Measurements from ENCODE around the gene LINGO1. TPM values are rescaled to one million over a fixed set of nuclear protein-coding genes. Genes with fewer than 3 reads are reported as not detected.

The LINGO1 gene
- total RNA-seq, 1 donor from 2014 or later = 18.8 TPM

DNA sequence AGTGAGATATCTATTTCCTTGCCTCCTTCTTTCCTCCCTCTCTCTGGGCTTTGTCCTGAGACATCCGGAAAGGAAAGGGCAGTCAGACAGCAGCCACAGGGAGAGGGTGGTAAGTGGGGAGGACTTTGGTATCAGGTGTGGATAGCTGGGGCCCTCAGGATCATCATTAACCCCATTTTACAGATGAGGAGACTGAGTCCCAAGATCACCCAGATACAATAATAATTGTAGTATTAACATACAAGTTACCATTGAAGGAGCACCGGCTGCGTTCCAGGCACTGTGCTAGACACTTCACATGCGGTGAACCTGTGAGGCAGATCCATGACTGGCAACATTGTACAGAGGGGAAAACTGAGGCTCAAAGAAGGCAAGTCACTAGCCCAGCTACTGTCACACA, 15.2 kb upstream of the LINGO1 start:
- no peaks in the 10 kb centered on the region for H3K36me3 Mint-ChIP-seq (ENCODE audit: low read depth, unreplicated experiment)
- H3K4me1 Mint-ChIP-seq (ENCODE audit: unreplicated experiment) = no peaks in the 10 kb centered on the region
- no peak overlapping the region for H3K27ac Mint-ChIP-seq (ENCODE audit: unreplicated experiment)
- no peak for DNase-seq (ENCODE audit: low spot score)
- H3K9me3 Mint-ChIP-seq (ENCODE audit: unreplicated experiment) = no peaks in the 10 kb centered on the region
- peaks cover 3% of the 10 kb centered on the region for H3K27me3 Mint-ChIP-seq (ENCODE audit: unreplicated experiment)
- TF ChIP-seq, protein P1, sequence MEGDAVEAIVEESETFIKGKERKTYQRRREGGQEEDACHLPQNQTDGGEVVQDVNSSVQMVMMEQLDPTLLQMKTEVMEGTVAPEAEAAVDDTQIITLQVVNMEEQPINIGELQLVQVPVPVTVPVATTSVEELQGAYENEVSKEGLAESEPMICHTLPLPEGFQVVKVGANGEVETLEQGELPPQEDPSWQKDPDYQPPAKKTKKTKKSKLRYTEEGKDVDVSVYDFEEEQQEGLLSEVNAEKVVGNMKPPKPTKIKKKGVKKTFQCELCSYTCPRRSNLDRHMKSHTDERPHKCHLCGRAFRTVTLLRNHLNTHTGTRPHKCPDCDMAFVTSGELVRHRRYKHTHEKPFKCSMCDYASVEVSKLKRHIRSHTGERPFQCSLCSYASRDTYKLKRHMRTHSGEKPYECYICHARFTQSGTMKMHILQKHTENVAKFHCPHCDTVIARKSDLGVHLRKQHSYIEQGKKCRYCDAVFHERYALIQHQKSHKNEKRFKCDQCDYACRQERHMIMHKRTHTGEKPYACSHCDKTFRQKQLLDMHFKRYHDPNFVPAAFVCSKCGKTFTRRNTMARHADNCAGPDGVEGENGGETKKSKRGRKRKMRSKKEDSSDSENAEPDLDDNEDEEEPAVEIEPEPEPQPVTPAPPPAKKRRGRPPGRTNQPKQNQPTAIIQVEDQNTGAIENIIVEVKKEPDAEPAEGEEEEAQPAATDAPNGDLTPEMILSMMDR (IDR thresholded peaks at IDR 0.05; ENCODE audit: unreplicated experiment) = no peak
- no peak overlapping the region for H3K4me3 Mint-ChIP-seq (ENCODE audit: unreplicated experiment)

GRCh38 chr15:77646104-77646694, 13.5 kb upstream of the LINGO1 start:
- peaks cover 1% of the 10 kb centered on the region for H3K27me3 Mint-ChIP-seq (ENCODE audit: unreplicated experiment)
- TF ChIP-seq, protein P1 (IDR thresholded peaks at IDR 0.05; ENCODE audit: unreplicated experiment) = no peak
- no peak overlapping the region for H3K27ac Mint-ChIP-seq (ENCODE audit: unreplicated experiment)
- DNase-seq (ENCODE audit: low spot score) = no peak
- no peaks in the 10 kb centered on the region for H3K4me1 Mint-ChIP-seq (ENCODE audit: unreplicated experiment)
- no peaks in the 10 kb centered on the region for H3K9me3 Mint-ChIP-seq (ENCODE audit: unreplicated experiment)
- H3K4me3 Mint-ChIP-seq (ENCODE audit: unreplicated experiment) = no peak overlapping the region
- no peaks in the 10 kb centered on the region for H3K36me3 Mint-ChIP-seq (ENCODE audit: low read depth, unreplicated experiment)

- Mint-ChIP-seq H3K36me3 (ENCODE audit: low read depth, unreplicated experiment) (no peaks in the 10 kb centered on the region), H3K27ac (ENCODE audit: unreplicated experiment) (no peak overlapping the region), H3K4me3 (ENCODE audit: unreplicated experiment) (no peak overlapping the region), H3K27me3 (ENCODE audit: unreplicated experiment) (peaks cover 1% of the 10 kb centered on the region), H3K4me1 (ENCODE audit: unreplicated experiment) (no peaks in the 10 kb centered on the region), H3K9me3 (ENCODE audit: unreplicated experiment) (no peaks in the 10 kb centered on the region)
- TF ChIP-seq, protein P1 (IDR thresholded peaks at IDR 0.05; ENCODE audit: unreplicated experiment) = no peak
- DNase-seq (ENCODE audit: low spot score) = no peak
Measured at GRCh38 chr15:77645602-77646001, 12.9 kb upstream of the LINGO1 start.

DNA sequence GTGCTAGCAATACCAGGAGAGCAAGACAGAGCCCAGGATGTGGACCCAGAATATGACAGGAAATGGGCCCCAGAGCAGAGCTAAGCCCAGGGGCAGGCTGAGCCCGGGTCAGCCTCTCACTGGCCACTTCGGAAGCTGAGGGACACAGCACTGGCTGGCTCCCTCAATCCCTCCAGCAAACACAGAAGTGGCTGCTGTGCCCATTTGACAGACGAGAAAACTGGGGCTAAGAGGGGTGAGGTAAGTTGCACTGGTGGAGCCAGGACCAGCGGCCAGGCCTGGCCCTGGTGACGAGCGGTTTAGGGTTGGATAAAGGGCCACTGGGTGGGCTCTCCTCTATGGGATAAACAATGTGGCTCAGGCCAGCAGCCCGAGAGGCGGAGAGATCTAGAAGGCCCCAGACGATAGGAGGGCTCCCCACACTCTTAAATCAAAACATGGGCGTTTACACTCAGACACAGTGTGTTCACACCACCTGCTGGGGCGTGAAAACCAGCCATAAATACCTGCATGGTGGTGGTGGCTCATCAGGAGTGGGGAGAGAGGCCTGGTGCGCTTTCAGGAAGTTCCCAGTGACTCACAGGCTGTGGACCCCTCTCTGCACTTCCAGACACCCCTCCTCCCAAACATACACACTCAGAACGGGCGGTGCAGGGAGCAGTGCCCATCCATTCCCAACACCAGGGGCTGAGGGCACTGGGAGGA, 12.0 kb upstream of the LINGO1 start:
- no peak for DNase-seq (ENCODE audit: low spot score)
- Mint-ChIP-seq H3K9me3 (ENCODE audit: unreplicated experiment) (no peaks in the 10 kb centered on the region), H3K4me1 (ENCODE audit: unreplicated experiment) (no peaks in the 10 kb centered on the region), H3K4me3 (ENCODE audit: unreplicated experiment) (no peak overlapping the region), H3K27me3 (ENCODE audit: unreplicated experiment) (peaks cover 3% of the 10 kb centered on the region), H3K36me3 (ENCODE audit: low read depth, unreplicated experiment) (no peaks in the 10 kb centered on the region), H3K27ac (ENCODE audit: unreplicated experiment) (no peak overlapping the region)
- TF ChIP-seq, protein P1 (IDR thresholded peaks at IDR 0.05; ENCODE audit: unreplicated experiment) = no peak

- DNase-seq (ENCODE audit: low spot score) = no peak
- Mint-ChIP-seq H3K27ac (ENCODE audit: unreplicated experiment) (no peak overlapping the region), H3K4me3 (ENCODE audit: unreplicated experiment) (no peak overlapping the region), H3K36me3 (ENCODE audit: low read depth, unreplicated experiment) (no peaks in the 10 kb centered on the region), H3K9me3 (ENCODE audit: unreplicated experiment) (no peaks in the 10 kb centered on the region), H3K4me1 (ENCODE audit: unreplicated experiment) (no peaks in the 10 kb centered on the region), H3K27me3 (ENCODE audit: unreplicated experiment) (peaks cover 2% of the 10 kb centered on the region)
- TF ChIP-seq, protein P1 (IDR thresholded peaks at IDR 0.05; ENCODE audit: unreplicated experiment) = no peak
Measured at GRCh38 chr15:77643764-77644163, 11.1 kb upstream of the LINGO1 start.

All from endothelial cell (in vitro differentiated cells).